HG02852 (cell line): ENCODE results near the gene TOMM40.
"Not testable (repeated sequence)": the region's sequence is repeated elsewhere in the genome, so short reads cannot be mapped to it uniquely, and the experiment has no call there.

Experiments
- ATAC-seq: cut with Tn5 transposase; IDR thresholded peaks from one replicate; pipeline ENCODE4 v1.9.1; 2021; ENCODE audit warnings: mild to moderate bottlenecking, moderate library complexity; ENCODE audit not compliant: unreplicated experiment

TOMM40 gene

DNA sequence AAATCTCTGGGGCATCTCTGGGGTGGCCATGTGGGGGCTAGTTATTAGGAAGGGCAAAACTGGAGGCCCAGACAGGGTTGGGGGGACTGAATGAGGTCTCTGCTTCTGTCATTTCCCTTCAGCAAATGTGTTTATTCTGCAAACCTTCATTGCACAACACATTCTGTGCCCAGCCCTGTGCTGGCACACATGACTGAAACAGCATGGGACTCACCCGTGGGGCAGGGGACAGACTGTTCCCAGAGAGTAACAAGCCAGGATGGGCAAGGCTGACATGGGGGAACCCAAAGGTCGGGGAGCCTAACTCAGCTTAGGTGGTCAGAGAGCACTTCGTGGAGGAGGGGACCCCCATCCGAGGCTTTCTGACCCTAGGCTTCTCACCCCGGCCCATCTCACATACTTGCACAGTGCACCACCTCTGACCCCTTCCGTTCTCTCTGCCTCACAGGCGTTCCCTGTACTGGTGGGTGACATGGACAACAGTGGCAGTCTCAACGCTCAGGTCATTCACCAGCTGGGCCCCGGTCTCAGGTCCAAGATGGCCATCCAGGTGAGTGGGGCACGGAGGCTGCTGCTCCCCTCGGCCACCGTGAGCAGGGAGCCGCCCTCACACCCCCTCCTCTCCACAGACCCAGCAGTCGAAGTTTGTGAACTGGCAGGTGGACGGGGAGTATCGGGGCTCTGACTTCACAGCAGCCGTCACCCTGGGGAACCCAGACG lies 2.4 kb downstream of the TOMM40 start:
- no peak for ATAC-seq

- ATAC-seq: no peak
Measured at GRCh38 chr19:44894052-44894400, 3.0 kb downstream of the TOMM40 start.

DNA sequence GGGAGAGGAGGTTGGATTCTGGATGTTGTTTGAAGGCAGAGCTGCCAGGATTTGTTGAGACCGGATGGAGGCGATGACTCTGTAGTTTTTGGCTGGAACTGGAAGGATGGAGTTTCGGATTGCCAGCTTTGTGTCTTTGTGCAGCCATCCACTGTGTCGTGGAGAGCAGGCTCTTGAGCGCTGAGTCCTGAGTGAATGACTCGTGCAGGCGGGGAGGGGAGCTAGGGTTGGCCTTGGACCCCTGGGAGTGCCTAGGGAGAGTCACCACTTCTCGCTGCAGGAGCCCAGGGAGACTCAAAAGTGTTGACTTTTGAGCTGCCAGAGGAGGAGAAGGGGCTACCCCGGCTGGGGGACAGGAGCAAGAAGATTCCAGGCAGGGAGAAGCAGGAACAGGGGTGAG lies 3.9 kb downstream of the TOMM40 start:
- ATAC-seq: no peak

GRCh38 chr19:44897835-44898234 lies 6.8 kb downstream of the TOMM40 start:
- ATAC-seq: no peak

GRCh38 chr19:44900328-44901244 lies 9.5 kb downstream of the TOMM40 start:
- no peak for ATAC-seq

- no peak for ATAC-seq
Measured at GRCh38 chr19:44903216-44903601, 12.2 kb downstream of the TOMM40 start.

DNA sequence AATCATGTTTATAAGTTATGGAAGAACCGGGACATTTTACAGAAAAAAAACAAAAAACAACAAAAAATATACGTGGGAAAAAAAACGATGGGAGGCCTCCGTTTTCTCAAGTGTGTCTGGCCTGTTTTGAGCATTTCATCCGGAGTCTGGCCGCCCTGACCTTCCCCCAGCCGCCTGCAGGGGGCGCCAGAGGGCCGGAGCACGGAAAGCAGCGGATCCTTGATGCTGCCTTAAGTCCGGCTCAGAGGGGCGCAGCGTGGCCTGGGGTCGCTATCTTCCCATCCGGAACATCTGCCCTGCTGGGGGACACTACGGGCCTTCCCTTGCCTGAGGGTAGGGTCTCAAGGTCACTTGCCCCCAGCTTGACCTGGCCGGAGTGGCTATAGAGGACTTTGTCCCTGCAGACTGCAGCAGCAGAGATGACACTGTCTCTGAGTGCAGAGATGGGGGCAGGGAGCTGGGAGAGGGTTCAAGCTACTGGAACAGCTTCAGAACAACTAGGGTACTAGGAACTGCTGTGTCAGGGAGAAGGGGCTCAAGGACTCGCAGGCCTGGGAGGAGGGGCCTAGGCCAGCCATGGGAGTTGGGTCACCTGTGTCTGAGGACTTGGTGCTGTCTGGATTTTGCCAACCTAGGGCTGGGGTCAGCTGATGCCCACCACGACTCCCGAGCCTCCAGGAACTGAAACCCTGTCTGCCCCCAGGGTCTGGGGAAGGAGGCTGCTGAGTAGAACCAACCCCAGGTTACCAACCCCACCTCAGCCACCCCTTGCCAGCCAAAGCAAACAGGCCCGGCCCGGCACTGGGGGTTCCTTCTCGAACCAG lies 12.8 kb downstream of the TOMM40 start:
- no peak for ATAC-seq

DNA sequence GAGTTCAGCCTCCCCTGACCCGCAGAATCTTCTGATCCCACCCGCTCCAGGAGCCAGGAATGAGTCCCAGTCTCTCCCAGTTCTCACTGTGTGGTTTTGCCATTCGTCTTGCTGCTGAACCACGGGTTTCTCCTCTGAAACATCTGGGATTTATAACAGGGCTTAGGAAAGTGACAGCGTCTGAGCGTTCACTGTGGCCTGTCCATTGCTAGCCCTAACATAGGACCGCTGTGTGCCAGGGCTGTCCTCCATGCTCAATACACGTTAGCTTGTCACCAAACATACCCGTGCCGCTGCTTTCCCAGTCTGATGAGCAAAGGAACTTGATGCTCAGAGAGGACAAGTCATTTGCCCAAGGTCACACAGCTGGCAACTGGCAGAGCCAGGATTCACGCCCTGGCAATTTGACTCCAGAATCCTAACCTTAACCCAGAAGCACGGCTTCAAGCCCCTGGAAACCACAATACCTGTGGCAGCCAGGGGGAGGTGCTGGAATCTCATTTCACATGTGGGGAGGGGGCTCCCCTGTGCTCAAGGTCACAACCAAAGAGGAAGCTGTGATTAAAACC lies 13.5 kb downstream of the TOMM40 start:
- no peak for ATAC-seq

DNA sequence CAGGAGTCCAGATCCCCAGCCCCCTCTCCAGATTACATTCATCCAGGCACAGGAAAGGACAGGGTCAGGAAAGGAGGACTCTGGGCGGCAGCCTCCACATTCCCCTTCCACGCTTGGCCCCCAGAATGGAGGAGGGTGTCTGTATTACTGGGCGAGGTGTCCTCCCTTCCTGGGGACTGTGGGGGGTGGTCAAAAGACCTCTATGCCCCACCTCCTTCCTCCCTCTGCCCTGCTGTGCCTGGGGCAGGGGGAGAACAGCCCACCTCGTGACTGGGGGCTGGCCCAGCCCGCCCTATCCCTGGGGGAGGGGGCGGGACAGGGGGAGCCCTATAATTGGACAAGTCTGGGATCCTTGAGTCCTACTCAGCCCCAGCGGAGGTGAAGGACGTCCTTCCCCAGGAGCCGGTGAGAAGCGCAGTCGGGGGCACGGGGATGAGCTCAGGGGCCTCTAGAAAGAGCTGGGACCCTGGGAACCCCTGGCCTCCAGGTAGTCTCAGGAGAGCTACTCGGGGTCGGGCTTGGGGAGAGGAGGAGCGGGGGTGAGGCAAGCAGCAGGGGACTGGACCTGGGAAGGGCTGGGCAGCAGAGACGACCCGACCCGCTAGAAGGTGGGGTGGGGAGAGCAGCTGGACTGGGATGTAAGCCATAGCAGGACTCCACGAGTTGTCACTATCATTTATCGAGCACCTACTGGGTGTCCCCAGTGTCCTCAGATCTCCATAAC lies 14.5 kb downstream of the TOMM40 start, which contains the start of gene APOE:
TSS of gene APOE (plus strand) at position 360 of the 724 bp plus-strand sequence. CDS start 829 bp downstream, outside the sequence.
- ATAC-seq: no peak

GRCh38 chr19:44907613-44908012 lies 16.6 kb downstream of the TOMM40 start:
- no peak for ATAC-seq

- ATAC-seq: no peak
Measured at GRCh38 chr19:44908074-44908835, 17.2 kb downstream of the TOMM40 start.

DNA sequence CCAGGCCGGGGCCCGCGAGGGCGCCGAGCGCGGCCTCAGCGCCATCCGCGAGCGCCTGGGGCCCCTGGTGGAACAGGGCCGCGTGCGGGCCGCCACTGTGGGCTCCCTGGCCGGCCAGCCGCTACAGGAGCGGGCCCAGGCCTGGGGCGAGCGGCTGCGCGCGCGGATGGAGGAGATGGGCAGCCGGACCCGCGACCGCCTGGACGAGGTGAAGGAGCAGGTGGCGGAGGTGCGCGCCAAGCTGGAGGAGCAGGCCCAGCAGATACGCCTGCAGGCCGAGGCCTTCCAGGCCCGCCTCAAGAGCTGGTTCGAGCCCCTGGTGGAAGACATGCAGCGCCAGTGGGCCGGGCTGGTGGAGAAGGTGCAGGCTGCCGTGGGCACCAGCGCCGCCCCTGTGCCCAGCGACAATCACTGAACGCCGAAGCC lies 17.8 kb downstream of the TOMM40 start:
- no peak for ATAC-seq

DNA sequence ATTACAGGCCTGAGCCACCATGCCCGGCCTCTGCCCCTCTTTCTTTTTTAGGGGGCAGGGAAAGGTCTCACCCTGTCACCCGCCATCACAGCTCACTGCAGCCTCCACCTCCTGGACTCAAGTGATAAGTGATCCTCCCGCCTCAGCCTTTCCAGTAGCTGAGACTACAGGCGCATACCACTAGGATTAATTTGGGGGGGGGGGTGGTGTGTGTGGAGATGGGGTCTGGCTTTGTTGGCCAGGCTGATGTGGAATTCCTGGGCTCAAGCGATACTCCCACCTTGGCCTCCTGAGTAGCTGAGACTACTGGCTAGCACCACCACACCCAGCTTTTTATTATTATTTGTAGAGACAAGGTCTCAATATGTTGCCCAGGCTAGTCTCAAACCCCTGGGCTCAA lies 18.7 kb downstream of the TOMM40 start:
- no peak for ATAC-seq

- not testable (repeated sequence) for ATAC-seq
Measured at GRCh38 chr19:44911896-44912295, 20.8 kb downstream of the TOMM40 start.

DNA sequence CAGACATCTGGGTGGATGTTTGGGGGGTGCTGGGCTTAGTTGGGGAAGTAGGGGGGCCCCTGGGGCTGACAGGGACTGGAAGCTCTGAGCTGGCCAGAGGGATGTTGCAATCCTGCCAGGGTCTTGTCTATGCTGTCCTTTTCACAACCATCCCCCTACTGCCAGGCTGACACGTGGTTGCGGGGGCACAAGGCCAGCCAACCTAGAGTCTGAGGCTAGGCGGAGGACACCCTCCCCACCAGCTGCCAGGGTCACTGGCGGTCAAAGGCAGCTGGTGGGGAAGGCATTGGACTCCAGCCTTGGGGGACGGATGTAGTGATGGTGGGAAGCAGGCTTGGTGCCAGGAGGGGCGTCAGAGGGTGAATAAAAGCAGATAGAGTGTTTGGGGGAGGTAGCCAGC lies 21.8 kb downstream of the TOMM40 start:
- no peak for ATAC-seq

- ATAC-seq: not testable (repeated sequence)
Measured at GRCh38 chr19:44913512-44914432, 22.7 kb downstream of the TOMM40 start.

- peak; percentile 91 for ATAC-seq
Measured at GRCh38 chr19:44914433-44915206, 23.6 kb downstream of the TOMM40 start, which contains the start of gene APOC1. Gene APOC1 (plus strand): TSS chr19:44914608. CDS start chr19:44914892, 284 bp downstream.
